Islet precursor cell (in vitro differentiated cells): Measurements from ENCODE around the gene DNAH2.

ENCODE experiments used
- DNase-seq: peaks from one replicate; pipeline ENCODE4 v3.0.0-alpha.2; 2018

The DNAH2 gene

DNA sequence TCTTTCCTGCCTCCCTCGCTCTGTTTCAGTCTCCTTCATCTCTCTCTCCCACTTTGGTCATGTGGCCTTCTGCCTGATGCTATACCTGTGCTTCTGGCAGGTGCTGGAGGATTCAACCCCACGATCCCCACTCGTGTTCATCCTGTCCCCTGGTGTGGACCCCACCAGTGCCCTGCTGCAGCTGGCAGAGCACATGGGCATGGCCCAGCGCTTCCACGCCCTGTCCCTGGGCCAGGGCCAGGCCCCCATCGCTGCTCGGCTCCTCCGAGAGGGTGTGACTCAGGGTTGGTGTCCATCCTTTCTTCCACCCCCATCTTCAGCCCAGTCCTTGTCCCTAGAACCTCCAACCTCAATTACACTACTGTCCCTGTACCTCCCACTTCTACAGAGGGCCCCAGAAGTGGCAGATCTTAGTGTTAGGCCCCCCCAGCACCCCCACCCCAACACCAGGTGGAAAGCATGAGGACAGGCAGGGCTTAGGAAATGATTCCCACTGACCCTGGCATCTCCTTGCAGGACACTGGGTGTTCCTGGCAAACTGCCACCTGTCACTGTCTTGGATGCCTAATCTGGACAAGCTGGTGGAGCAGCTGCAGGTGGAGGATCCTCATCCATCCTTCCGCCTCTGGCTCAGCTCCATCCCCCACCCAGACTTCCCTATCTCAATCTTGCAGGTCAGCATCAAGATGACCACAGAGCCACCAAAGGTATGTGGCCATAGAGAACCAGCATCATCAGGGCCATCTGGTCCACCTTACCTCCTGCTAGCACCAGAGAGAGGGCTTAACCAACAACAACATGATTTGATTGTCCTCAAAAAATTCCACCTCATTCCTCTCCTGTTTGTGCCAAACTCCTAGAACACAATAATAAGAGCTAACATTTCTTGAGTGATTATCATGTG, 106.7 kb downstream of the DNAH2 start:
- DNase-seq: no peak

GRCh38 chr17:7825206-7825990, 107.9 kb downstream of the DNAH2 start:
- DNase-seq: no peak

- DNase-seq: no peak
Observed at GRCh38 chr17:7830616-7831015, 113.1 kb downstream of the DNAH2 start.

DNA sequence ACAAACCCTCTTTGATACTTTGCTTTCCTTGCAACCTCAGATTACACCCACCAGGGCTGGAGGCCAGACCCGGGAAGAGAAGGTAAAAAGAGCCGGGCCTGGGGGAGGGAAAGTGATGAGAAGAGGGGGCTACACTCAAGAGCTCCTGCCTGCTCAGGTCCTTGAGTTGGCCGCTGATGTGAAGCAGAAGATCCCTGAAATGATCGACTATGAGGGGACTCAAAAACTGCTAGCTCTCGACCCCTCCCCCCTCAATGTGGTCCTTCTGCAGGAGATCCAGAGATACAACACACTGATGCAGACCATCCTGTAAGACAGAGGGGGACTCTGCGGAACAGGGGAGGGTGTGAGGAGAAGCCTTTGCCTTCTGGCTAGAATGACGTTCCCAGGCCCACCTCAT, 113.7 kb downstream of the DNAH2 start:
- DNase-seq: no peak

- DNase-seq: no peak
Observed at GRCh38 chr17:7832431-7832830, 114.9 kb downstream of the DNAH2 start.

- DNase-seq: no peak
Observed at GRCh38 chr17:7833011-7833794, 115.7 kb downstream of the DNAH2 start.

- DNase-seq: peak; percentile 99
Observed at GRCh38 chr17:7833795-7834541, 116.4 kb downstream of the DNAH2 start, which contains the start of gene KDM6B. Gene KDM6B, plus strand, starts transcription at chr17:7834217. Its CDS starts 11,338 bp downstream, at chr17:7845555.

GRCh38 chr17:7834542-7834956, 117.0 kb downstream of the DNAH2 start:
- DNase-seq: no peak

DNA sequence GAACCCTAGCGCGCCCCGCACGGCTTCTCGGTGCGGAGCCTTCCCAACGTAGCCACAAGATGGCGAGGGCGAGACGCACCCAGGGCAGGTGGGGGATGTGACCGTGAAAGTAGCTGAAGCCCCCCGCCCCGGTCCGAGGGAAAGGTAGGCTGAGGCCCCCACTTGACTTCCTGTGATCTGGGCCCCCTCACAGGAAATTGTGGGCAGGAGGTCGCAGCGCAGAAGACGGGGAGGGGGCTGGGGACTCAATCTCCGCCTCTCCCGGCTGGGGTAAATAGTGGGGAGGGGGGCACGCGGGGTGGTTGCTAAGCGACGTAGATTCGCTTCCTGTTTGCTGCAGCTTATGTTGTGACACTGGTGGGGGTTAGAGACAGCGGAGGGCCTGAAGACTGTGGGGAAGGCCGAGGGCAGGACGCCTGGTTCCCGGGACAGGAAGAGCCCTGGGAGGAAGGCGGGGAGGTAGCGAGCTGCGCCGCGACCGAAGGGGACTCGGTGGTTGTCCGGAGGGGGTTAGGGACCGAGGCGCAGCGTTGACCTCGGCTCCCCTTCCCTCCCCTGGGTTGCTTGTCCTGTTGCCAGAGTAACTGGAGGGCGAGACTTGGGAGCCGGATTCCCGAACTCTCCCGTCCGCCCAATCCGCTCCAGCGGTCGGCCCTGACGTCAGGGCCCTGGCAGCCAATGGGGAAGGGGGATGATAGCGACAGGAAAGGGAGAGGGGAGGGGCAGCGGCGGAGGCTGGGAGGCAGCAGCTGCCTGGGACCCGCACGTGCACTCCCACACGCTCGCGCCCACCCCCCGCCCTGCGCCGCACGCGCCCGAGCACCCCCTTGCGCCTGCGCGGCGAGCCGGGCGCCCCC, 117.6 kb downstream of the DNAH2 start:
- DNase-seq: peak; percentile 100

- no peak for DNase-seq
Observed at GRCh38 chr17:7835814-7836595, 118.5 kb downstream of the DNAH2 start.

DNA sequence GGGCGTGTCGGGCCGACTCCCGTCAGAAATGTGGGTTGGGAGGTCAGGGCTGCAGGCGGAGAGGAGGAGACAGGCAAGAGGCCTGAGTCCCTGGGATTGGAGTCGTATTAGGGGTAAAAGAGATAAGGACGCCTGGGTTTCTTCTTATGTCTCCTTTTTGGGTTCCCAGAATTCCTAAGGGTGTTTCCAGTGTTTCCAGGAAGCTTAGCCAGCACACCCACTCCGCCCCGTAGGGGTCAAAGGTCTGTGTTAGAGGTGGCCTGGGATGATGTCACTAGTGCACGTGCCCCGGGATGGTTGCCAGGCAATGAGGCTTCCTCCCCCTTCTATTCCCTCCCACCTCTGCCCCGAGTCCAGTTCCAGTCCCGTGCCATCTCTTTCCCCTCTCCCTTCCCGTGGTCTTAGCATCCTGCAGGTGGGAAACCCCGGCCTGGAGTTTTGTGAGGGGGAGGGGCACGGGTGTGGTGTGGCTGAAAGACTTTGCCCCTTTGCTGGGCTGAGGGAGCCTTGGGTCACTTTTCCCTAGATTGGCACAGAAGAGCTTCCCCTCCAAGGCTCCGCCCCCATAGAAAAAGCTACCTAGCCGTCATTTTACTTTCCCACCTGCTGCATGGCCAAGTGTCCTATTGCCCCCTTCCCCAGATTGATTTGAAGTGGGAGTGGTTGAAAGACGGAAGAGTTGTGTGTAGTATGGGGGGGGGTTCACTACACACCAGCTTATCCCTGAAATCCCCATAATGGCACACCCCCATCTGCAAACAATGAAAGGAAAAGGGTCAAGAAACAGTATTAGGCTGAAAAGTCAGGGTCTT, 119.3 kb downstream of the DNAH2 start:
- peak; percentile 100 for DNase-seq

GRCh38 chr17:7837408-7838088, 120.0 kb downstream of the DNAH2 start:
- no peak for DNase-seq

GRCh38 chr17:7838090-7839075, 120.8 kb downstream of the DNAH2 start:
- DNase-seq: peak; percentile 95

DNA sequence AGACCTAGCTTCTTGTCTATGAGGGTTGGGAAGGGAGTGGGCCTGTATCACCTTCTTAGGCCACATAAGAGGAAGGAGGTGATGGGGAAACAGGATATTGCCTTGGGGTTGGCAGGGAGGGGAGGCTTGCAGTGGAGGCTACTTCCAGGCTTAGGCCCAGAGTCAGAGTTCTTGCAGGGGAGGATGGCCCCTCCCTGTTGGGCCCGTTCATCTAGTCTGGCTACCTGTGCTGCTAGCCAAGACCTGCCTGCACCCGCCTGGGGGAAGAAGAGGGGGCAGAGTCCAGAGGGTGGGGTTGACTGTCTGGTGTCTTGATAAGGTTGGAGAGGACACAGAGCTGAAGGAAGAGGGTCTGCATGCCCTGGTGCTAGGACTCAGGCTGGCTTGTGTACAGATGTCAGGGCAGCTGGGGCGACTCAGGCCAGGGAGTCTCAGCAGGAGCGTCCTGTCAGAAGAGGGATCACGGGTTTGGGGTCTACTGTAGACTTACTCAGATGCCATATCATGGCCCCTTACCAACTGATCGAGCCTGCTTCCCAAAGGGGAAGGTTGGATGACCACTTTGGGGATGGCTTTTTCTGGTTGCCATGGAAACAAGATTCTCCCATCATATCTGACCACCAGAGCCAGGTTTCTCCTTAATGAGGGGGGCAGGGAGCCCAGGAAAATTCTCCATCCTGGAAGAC, 121.8 kb downstream of the DNAH2 start:
- DNase-seq: peak; percentile 84

GRCh38 chr17:7839876-7840261, 122.3 kb downstream of the DNAH2 start:
- no peak for DNase-seq

DNA sequence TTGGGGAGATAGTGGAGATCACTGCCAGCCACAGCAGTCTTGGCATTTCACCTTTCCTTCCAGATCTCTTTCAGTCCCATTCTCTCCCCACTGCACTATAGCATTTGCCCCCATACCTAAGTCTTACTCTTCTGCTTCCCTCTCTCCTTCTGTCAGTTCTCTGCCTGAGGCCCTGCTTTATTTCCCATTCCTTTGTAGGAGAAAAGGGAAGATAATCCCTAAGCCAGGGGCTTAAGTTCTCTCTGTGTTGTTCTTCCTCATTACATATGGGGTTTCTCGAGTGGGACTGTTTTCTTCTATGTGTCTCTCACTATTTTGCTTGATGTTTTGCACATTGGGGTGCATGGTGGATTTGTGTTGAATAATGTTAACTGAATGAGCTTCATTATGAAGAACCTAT, 122.9 kb downstream of the DNAH2 start:
- DNase-seq: no peak

GRCh38 chr17:7840875-7841274, 123.3 kb downstream of the DNAH2 start:
- DNase-seq: no peak
